LHCN-M2 (cell line): ENCODE results near the gene UCP3. TPM values are rescaled to one million over a fixed set of nuclear protein-coding genes. Genes with fewer than 3 reads are reported as not detected.
A peak's percentile ranks its signal among the peaks of the same experiment; 100 is the strongest.

Experiments
- DNase-seq: peaks from one replicate; pipeline ENCODE4 v3.0.0-alpha.2; 2012; ENCODE audit warnings: low read depth
- total RNA-seq: library from RNA; depleted of rRNA; stranded (reverse); fragments of >200 nt; gene quantifications from 2 replicates; pipeline ENCODE4 v1.2.3, GENCODE V29; 2014

UCP3 gene
- total RNA-seq, 1 experiment from 2014 or later, result 1.1 TPM

GRCh38 chr11:74018331-74019005 lies 9.6 kb upstream of the UCP3 start:
- DNase-seq, result peak; percentile 11

- no peak for DNase-seq
These were observed 8.7 kb upstream of the UCP3 start for GRCh38 chr11:74017631-74018030.

- DNase-seq, result no peak
These were observed 7.2 kb upstream of the UCP3 start for GRCh38 chr11:74015919-74016684.

- no peak for DNase-seq
These were observed 6.0 kb upstream of the UCP3 start for GRCh38 chr11:74014880-74015279.

GRCh38 chr11:74013141-74013540 lies 4.3 kb upstream of the UCP3 start:
- DNase-seq, result no peak

DNA sequence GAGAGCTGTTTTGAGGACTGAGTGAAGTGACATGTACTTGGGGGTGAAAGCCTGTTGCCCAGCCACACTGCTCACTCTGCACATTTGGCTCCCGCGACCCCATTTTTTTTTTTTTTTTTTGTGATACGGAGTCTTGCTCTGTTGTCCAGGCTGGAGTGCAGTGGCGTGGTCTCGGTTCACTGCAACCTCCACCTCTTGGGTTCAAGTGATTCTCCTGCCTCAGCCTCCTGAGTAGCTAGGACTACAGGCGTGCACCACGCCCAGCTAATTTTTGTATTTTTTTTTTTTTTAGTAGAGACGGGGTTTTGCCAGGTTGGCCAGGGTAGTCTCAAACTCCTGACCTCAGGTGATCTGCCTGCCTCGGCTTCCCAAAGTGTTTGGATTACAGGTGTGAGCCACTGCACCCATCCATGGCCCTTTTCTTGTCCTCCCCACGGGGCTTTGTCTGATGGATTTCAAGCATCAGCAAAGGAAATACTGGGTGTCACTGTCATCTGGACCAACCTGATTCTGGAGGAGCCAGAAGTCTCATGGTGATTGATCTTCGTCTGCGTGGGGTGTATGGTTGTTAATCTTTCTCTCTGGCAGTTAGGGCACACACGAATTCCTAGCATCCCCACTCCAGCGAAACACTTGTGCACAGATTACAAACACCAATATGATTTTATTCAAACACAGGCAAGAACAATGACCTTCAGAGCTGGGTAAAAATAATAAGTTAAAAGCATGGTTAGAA lies 3.4 kb upstream of the UCP3 start:
- DNase-seq, result no peak

DNA sequence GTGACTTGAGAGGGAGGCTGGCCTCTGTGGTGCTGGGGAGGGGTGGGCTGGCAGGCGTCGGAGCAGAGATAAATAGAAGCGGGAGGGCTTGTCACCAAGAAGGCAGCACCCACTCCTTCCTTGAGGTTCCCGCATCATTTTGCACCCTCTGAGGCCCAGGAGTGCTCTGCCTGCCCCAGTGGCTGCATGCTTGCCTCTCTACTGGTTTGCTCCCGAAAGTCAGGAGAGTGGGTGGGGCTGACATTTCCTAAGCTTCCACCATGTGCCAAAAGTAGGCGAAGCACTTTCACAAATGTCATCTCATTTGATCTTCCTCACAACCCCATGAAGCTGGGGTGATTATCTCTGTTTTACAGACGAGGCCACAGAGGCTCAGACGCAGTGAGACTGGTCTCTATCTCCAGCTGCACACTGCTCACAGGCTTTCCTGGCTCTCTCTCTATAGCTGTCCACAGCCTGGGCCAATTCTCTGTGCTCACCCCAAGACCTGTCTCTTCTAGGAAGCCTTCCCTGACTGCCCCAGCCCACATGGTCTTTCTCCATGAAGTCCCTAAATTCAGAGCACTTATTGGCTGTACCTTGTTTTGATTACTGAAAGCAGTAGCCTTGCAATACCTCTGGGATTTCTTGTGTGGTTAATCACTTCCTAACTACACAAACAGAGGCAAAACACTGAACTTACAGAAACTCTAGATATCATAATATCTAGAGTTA lies 2.6 kb upstream of the UCP3 start:
- peak; percentile 58 for DNase-seq

DNA sequence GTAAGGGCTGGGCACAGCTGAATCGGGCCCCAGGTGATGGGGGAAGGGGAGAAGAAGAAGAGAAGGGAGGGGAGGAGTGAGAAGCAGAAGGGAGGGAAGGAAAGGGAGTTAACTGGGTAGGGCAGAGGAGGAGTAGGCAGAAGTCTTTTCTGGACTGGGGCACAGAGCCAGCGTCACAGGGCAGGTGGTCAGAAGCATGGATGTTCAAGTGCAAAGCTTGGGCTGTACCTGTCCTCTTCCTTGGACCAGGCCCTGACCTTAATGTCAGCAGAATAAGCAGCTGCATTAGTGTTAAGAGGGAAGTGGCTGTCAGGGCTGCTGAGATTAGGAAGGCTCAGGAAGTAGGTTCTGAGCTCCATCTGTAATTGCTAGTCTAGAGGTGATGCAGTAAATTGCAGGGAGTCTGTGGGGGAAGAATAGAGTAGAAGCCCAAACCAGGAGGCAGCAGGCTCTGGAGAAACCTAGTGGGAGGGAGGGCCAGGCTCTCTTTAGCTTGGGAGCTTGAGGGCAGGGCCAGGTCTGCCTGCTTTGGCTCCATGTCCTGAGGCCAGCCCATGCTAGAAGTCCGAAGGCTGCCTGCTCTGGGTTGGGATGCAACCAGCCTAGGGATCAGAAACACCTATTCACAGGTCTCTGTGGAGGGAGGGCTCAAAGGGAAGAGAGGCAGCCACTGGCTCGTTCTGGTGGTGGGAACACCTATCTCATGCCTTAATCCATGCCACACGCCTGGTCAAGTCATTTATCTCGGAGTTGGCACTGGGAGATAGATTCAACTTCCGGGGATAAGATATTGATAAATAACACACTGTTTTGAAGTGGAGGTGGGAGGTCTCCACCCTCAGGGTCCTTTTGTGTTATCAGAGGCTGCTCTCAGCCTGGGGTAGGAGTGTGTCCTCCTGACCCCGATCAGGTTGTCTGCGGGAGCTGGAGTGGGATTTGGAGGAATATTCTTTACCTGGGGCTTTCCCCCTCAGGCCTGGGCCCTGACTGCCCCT lies 1.7 kb upstream of the UCP3 start:
- DNase-seq, result no peak

DNA sequence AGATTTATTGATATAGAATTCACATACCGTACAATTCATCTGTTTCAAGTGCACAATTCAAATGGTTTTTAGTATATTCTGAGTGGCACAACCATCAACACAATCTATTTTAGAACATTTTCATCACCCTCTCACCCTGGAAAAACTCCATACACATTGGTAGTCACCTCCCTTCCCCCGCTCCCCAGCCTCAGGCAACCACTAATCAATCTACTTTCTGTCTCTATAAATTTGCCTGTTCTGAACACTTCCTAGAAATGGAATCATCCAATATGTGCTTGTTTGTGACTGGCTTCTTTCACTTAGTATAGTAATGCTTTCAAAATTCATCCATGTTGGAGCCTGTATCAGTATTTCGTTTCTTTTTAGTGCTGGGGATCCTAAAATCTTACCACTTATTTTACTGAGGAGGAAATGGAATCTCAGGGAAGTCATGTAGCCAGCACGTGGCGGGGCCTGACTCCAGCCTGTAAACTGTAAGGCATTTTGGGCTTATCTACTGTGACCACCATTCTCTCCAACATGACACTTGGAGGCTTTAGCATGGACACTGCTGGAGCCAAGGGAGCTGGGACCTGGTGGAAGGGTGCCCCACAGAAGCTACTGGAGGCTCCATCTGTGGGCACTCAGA lies 905 bp upstream of the UCP3 start:
- DNase-seq, result no peak

- no peak for DNase-seq
These were observed 304 bp upstream of the UCP3 start for GRCh38 chr11:74009230-74009547.

- no peak for DNase-seq
These were observed 1.1 kb downstream of the UCP3 start for GRCh38 chr11:74007691-74008372.

DNA sequence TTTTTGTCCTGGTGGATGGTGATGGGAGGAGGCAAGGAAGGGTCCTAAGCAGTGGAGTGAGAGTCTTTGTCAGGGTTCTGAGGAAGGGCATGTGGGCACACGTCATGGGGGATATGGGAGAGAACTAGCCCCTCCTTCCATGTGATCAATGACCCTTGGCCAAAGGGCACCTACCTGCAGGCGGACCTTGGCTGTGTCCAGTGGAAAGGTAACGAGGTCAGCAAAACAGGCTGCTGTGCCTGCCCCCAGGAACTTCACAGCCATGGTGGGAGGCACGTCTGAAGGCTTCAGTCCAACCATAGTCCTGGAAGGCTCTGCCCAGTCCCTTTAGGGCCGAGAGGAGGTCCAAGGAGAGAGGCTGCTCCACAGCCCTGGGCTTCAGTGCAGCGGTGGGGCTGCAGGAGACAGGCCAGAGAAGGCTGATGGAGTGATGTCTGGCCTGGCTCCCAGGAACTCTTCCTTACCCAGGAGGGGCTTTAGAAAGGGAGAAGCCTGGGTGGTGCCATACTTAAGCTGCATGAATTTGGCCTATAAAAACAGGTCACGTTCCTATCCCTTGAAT lies 2.1 kb downstream of the UCP3 start:
- no peak for DNase-seq

GRCh38 chr11:74005721-74006517 lies 3.0 kb downstream of the UCP3 start:
- no peak for DNase-seq

- DNase-seq, result no peak
These were observed 3.9 kb downstream of the UCP3 start for GRCh38 chr11:74004759-74005615.

DNA sequence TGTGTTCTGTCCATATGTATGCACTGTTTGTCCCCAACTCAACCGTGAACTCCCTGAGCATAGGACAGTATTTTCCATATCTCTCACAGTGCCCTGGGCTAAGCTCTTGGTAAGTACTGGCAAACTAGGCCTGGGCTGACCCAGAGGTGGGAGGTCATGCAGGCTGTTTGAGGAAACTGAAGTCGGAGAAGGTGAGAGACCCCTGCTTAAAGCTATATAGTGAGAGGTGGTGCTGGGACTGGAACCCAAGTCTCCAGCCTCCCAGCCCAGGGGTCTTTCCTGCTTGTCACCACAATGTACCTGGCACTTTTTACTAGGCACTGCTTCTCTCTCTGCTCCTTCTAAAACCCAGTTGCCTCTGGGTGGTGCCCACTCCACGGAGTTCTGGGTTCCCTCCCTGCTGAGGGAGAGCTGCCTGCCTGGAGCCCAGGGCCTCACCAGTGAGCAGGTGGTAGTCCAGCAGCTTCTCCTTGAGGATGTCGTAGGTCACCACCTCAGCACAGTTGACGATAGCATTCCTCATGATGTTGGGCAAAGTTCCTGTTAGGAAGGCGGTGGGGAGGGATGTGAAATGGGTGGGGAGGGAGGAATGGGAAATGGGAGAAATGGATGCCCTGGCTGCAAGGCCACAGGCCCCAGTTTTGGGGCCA lies 4.7 kb downstream of the UCP3 start:
- no peak for DNase-seq

- DNase-seq, result no peak
These were observed 6.1 kb downstream of the UCP3 start for GRCh38 chr11:74002832-74003231.

DNA sequence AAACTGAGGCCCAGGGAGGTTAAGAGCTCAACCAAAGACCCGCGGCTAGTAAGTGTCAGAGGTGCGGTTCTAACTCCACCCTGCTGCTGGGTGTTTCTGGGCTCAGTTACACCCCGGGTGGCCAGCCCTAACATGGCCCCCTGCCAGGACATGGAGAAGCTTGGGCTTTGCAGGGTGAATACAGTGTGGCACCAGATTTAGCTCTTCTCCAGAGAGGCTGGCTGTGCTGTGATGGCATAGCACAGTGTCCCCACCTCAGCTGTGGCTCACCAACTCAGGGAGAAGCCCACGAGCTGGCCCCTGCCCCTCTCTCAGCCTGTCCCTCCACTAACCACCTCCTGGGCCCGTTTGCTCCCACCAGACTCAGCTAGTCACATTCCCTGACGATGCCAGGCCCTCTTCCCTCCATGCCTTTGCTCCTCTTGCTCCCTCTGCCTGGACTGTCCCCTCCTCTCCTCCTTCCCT lies 7.0 kb downstream of the UCP3 start:
- no peak for DNase-seq
